ENCODE measurements around the gene NF1.

Gene NF1

GRCh38 chr17:31414550-31414918, 319.8 kb downstream of the NF1 start:
- DNase-seq = no peak

- no peak for DNase-seq
Observed at GRCh38 chr17:31415004-31415454, 320.3 kb downstream of the NF1 start.

DNA sequence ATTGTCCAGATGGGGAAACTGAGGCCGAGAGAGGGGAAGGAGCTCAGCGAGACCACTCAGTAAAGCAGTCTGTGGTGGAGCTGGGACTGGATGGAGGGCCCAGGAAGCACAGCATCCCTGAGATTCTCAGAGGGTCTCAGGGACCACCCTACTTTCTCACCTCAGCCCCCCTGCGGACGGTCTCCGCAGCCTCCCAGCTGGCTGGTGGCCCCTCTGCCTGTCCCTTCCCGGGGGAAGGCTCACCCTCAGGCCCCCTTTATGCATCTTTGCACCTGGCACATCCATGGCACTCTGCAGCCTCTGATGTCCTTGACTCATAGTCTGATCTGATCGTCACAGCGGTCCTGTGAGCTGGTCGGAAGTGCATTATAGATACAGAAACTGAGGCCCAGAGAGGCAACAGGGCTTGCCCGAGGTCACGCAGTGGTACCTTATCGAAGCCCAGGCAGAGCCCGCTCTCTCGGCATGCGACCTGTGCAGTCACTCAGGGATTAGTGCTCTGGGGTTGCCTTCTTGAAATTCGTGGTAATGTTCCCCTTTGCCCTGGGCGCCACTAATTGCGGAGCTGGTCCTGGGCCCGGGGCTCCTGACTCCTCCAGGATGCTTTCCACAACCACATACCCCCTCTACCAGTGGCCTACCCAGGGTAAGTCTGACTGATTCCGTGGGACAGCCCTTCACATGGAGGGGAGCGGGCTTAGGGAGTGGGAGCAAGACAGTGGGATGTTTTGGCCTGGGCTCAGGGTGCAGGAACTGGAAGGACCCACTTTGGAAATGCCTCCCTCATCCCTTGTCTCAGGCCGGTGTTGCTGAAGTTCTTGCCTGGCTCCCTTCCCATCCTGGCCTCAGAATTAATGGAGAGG, 321.1 kb downstream of the NF1 start:
- DNase-seq = no peak

GRCh38 chr17:31416503-31416923, 321.7 kb downstream of the NF1 start:
- DNase-seq = no peak

DNA sequence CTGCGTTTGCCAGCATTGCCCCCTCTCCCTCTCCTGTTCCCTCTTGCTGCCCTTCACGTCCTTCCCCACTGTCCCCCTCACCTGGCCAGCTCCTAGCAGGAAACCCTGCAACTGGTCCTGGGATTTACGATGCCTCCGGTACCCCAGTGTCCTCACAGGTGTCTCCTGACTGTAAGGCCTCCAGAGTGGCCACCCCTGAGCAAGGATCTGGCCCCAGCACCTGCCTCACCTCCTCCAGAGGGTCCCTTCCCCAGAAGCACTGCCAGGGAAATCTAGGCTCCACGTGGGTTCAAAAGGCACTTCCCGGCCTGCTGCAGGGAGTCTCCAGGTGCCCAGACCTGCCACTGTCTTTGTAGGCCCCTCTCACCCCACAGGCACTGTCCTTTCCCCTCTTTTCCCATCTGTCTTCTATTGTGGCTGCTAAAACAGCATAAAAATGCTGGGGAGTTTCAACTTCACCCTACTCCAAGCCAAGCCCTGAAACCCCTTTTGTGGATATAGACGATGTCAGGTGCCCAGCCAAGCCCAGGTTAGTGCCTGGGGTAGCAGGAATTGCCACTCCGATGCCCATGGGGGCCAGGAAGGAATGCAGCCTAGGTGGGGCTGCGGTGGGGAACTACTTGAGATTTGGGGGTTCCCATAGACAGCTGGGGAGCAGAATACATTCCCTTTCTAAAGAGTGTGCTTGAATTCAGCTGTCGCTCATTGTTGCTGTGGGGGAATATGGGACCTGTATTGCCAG, 322.4 kb downstream of the NF1 start:
- no peak for DNase-seq

DNA sequence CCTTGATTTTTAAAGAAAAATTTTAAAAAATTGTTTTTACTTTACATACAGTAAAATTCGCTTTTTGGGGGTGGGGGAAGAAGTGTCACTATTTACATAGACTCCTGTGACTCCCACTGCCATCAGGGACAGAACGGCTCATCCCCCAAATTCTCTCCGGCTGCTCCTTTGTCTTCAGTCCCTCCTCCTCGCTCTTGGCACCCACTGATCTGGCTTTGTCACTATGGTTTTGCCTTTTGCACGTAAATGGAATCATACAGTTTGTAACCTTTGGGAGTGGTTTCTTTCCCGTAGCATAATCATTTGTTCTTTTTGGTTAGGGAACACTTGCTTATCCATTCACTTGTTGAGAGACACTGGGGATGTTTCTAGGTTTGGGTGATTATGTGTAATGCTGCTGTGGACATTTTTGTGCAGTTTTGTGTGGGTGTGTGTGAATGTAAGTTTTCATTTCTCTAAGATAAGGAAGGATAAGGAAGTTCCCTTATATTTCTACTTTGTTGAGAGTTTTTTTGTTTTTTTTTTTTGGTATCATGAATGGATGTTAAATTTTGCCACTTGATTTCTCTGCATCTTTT, 324.1 kb downstream of the NF1 start:
- no peak for DNase-seq

GRCh38 chr17:31422443-31422842, 327.7 kb downstream of the NF1 start:
- no peak for DNase-seq

DNA sequence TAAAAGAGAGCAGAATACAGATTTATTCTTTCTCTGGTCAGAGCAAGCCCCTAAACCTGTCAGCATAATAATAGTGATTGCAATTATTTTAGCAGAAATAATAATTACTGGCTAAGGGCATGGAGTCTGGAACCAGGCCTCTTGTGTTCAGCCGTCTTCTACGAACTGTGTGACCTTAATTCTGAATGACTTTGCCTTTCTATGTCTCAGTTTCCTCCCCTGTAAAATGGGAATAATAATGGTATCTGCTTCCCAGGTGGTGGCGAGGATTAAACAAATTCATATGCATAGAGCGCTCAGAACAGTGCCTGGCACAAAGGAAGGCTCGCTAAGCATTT, 330.1 kb downstream of the NF1 start:
- no peak for DNase-seq

- DNase-seq = no peak
Observed at GRCh38 chr17:31425282-31426040, 330.7 kb downstream of the NF1 start.
